ENCODE measurements around the gene PTBP3. TPM values are rescaled to one million over a fixed set of nuclear protein-coding genes. Genes with fewer than 3 reads are reported as not detected.

PTBP3 gene
- total RNA-seq, 1 donor from 2014 or later, result 94.0 TPM

DNA sequence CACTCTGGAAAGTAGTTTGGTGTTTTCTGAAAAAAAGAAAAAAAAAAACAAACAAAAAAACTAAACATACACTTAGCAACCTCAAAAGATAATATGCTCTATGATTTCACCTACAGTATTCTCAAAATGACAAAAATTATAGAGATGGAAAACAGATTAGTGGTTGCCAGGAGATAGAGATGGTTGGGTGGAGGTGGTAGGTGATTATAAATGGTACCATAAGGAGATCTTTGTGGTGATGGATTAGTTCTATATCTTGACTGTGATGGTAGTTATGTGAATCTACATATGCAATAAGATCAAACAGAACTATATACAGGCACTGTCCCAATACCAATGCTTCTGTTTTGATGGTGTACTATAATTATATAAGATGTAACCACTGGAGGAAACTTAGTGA, 32.0 kb downstream of the PTBP3 start:
- Mint-ChIP-seq H3K27ac (ENCODE audit: unreplicated experiment) (no peak overlapping the region), H3K27me3 (ENCODE audit: unreplicated experiment) (no peaks in the 10 kb centered on the region), H3K36me3 (ENCODE audit: low read depth, unreplicated experiment) (no peaks in the 10 kb centered on the region), H3K4me1 (ENCODE audit: unreplicated experiment) (peaks cover 10% of the 10 kb centered on the region), H3K9me3 (ENCODE audit: unreplicated experiment) (no peaks in the 10 kb centered on the region), H3K4me3 (ENCODE audit: unreplicated experiment) (no peak overlapping the region)
- DNase-seq (ENCODE audit: low spot score), result no peak
- TF ChIP-seq, protein P1, sequence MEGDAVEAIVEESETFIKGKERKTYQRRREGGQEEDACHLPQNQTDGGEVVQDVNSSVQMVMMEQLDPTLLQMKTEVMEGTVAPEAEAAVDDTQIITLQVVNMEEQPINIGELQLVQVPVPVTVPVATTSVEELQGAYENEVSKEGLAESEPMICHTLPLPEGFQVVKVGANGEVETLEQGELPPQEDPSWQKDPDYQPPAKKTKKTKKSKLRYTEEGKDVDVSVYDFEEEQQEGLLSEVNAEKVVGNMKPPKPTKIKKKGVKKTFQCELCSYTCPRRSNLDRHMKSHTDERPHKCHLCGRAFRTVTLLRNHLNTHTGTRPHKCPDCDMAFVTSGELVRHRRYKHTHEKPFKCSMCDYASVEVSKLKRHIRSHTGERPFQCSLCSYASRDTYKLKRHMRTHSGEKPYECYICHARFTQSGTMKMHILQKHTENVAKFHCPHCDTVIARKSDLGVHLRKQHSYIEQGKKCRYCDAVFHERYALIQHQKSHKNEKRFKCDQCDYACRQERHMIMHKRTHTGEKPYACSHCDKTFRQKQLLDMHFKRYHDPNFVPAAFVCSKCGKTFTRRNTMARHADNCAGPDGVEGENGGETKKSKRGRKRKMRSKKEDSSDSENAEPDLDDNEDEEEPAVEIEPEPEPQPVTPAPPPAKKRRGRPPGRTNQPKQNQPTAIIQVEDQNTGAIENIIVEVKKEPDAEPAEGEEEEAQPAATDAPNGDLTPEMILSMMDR (IDR thresholded peaks at IDR 0.05; ENCODE audit: unreplicated experiment), result no peak

DNA sequence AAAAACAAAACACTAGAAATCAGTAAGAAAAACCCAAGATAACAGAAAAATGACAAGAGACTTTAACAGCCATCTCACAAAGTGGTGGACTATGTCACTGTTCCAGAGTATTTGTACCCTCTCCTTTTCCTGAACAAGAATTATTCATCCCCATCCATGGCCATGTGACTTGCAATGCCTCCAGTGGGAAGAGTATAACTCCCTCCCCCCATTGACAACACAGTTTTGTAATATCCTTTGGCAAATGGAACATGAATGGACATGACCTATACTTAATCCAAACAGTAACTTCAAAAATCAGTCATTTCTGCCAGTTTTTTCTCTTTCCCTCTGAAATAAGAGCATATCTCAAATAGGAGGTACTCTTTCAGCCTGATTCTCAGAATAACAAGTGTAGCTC, 33.9 kb downstream of the PTBP3 start:
- no peaks in the 10 kb centered on the region for H3K9me3 Mint-ChIP-seq (ENCODE audit: unreplicated experiment)
- no peaks in the 10 kb centered on the region for H3K27me3 Mint-ChIP-seq (ENCODE audit: unreplicated experiment)
- H3K36me3 Mint-ChIP-seq (ENCODE audit: low read depth, unreplicated experiment), result no peaks in the 10 kb centered on the region
- TF ChIP-seq, protein P1 (IDR thresholded peaks at IDR 0.05; ENCODE audit: unreplicated experiment), result no peak
- H3K27ac Mint-ChIP-seq (ENCODE audit: unreplicated experiment), result no peak overlapping the region
- H3K4me1 Mint-ChIP-seq (ENCODE audit: unreplicated experiment), result peaks cover 6% of the 10 kb centered on the region
- H3K4me3 Mint-ChIP-seq (ENCODE audit: unreplicated experiment), result no peak overlapping the region
- DNase-seq (ENCODE audit: low spot score), result no peak

DNA sequence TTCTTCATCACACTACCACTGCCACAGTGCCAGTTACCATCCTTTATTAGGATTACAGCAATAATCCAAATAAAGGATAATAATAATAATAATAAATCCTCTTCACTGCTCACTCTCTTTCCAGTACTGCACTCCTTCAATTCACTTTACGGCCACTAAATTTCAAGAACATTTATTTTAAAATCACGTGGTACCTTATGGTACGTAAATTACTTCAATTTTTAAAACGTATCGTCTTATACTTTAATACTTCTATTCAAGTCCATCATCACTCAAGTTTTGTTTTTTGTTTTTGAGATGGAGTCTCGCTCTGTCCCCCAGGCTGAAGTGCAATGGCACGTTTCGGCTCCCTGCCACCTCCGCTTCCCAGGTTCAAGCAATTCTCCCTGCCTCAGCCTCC, 36.5 kb downstream of the PTBP3 start:
- Mint-ChIP-seq H3K9me3 (ENCODE audit: unreplicated experiment) (no peaks in the 10 kb centered on the region), H3K36me3 (ENCODE audit: low read depth, unreplicated experiment) (peaks cover 3% of the 10 kb centered on the region), H3K27me3 (ENCODE audit: unreplicated experiment) (no peaks in the 10 kb centered on the region), H3K4me1 (ENCODE audit: unreplicated experiment) (peaks cover 6% of the 10 kb centered on the region), H3K4me3 (ENCODE audit: unreplicated experiment) (no peak overlapping the region), H3K27ac (ENCODE audit: unreplicated experiment) (no peak overlapping the region)
- TF ChIP-seq, protein P1 (IDR thresholded peaks at IDR 0.05; ENCODE audit: unreplicated experiment), result no peak
- DNase-seq (ENCODE audit: low spot score), result no peak

DNA sequence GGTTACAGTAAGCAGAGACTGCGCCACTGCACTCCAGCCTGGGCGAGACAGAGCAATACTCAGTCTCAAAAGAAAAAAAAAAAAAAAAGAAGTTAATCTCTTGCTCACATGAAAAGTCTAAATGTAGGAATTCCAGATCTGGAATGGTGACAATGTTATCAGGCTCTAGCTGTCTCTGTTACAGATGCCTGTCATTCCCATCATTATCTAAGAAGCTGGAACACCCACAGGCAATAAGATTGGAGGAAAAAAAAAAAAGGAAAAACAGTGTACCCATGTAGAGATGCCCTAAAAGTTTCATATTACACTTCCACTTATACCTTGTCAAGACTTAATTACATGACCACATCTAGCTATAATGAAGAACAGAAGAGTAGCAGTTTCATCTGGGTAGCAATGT, 38.2 kb downstream of the PTBP3 start:
- no peaks in the 10 kb centered on the region for H3K9me3 Mint-ChIP-seq (ENCODE audit: unreplicated experiment)
- H3K4me1 Mint-ChIP-seq (ENCODE audit: unreplicated experiment), result peaks cover 6% of the 10 kb centered on the region
- DNase-seq (ENCODE audit: low spot score), result no peak
- no peak overlapping the region for H3K4me3 Mint-ChIP-seq (ENCODE audit: unreplicated experiment)
- TF ChIP-seq, protein P1 (IDR thresholded peaks at IDR 0.05; ENCODE audit: unreplicated experiment), result no peak
- H3K36me3 Mint-ChIP-seq (ENCODE audit: low read depth, unreplicated experiment), result peaks cover 3% of the 10 kb centered on the region
- H3K27me3 Mint-ChIP-seq (ENCODE audit: unreplicated experiment), result no peaks in the 10 kb centered on the region
- no peak overlapping the region for H3K27ac Mint-ChIP-seq (ENCODE audit: unreplicated experiment)

DNA sequence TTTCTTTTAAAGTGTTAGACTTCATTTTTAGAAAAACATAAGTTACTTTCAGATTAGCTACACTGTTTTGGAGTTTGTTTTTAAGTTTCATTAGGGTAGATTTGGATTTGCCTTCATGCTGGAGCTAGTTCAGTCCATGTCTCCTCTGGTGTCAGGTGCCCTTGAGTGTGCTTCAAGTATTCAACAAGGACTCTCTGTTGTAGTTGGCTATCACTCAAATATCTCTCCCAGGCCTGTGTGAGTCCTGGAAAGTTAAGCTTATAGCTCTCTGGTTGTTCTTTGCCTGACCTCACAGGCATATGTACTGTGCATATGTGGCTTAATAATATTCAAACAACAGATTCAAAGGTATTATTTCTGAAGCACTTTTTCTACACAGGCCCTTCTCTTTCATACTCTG, 45.4 kb downstream of the PTBP3 start:
- Mint-ChIP-seq H3K4me1 (ENCODE audit: unreplicated experiment) (peaks cover 9% of the 10 kb centered on the region), H3K36me3 (ENCODE audit: low read depth, unreplicated experiment) (peaks cover 53% of the 10 kb centered on the region), H3K9me3 (ENCODE audit: unreplicated experiment) (peaks cover 5% of the 10 kb centered on the region), H3K27ac (ENCODE audit: unreplicated experiment) (no peak overlapping the region), H3K27me3 (ENCODE audit: unreplicated experiment) (peaks cover 3% of the 10 kb centered on the region), H3K4me3 (ENCODE audit: unreplicated experiment) (peak overlapping the region; percentile 70)
- TF ChIP-seq, protein P1 (IDR thresholded peaks at IDR 0.05; ENCODE audit: unreplicated experiment), result no peak
- DNase-seq (ENCODE audit: low spot score), result no peak

Data from endothelial cell (in vitro differentiated cells).